Caco-2 (cell line): ENCODE measurements around the gene JADE2. TPM values are rescaled to one million over a fixed set of nuclear protein-coding genes. Genes with fewer than 3 reads are reported as not detected.

Experiments used
- BruUV-seq: library from RNA; stranded (reverse); fragments of 400-500 nt; replicated peaks from 2 replicates; lab custom pipeline; 2021; lab: Mats Ljungman, UMichigan
- CTCF ChIA-PET: fragments of 300-600 bp; sonication (Branson Sonifier 250); formaldehyde crosslinking; loops from one replicate; lab custom pipeline; 2022; ENCODE audit warnings: antibody characterized with exemption; lab: Charles Lee
- POLR2A ChIA-PET: fragments of 300-600 bp; sonication (Branson Sonifier 250); formaldehyde crosslinking; loops from one replicate; lab custom pipeline; 2022; ENCODE audit warnings: antibody characterized with exemption; lab: Charles Lee
- DNase-seq, 2 experiments: peaks; one replicate each; pipeline versions ENCODE4 v3.0.0 to v3.0.0-alpha.2; 2020 to 2022
- H3K27me3 ChIP-seq: replicated peaks from 2 replicates; pipeline ENCODE4 v1.6.0; 2011; ENCODE audit warnings: low read length; ENCODE audit not compliant: control insufficient read depth, insufficient read depth
- H3K36me3 ChIP-seq: 2 replicates; pipeline ENCODE4 v1.5.1; 2011; ENCODE audit warnings: low read length; ENCODE audit not compliant: control insufficient read depth, insufficient read depth
- H3K4me1 ChIP-seq: fragments of 250-450 bp; sonication (Bioruptor Pico); 2 replicates; pipeline ENCODE4 v1.5.1; 2020; ENCODE audit warnings: mild to moderate bottlenecking
- H3K4me3 ChIP-seq: 2 replicates; pipeline ENCODE4 v1.5.1; 2011; ENCODE audit warnings: low read depth, mild to moderate bottlenecking, control low read depth, low read length
- H3K9me3 ChIP-seq: fragments of 250-450 bp; sonication (Bioruptor Pico); 2 replicates; pipeline ENCODE4 v1.5.1; 2020; ENCODE audit warnings: mild to moderate bottlenecking, moderate library complexity
- H3K27ac Mint-ChIP-seq: one replicate; pipeline ENCODE4 v1.8.0; 2022; ENCODE audit warnings: mixed read lengths; ENCODE audit not compliant: unreplicated experiment
- H3K27me3 Mint-ChIP-seq: one replicate; pipeline ENCODE4 v1.8.0; 2022; ENCODE audit warnings: mixed read lengths; ENCODE audit not compliant: insufficient read depth, unreplicated experiment
- H3K36me3 Mint-ChIP-seq: one replicate; pipeline ENCODE4 v1.8.0; 2022; ENCODE audit warnings: mild to moderate bottlenecking, mixed read lengths; ENCODE audit not compliant: insufficient read depth, unreplicated experiment
- H3K4me1 Mint-ChIP-seq: one replicate; pipeline ENCODE4 v1.8.0; 2022; ENCODE audit warnings: low read depth, mixed read lengths; ENCODE audit not compliant: unreplicated experiment
- H3K4me3 Mint-ChIP-seq: one replicate; pipeline ENCODE4 v1.8.0; 2022; ENCODE audit warnings: mild to moderate bottlenecking, moderate library complexity, mixed read lengths; ENCODE audit not compliant: unreplicated experiment
- H3K9me3 Mint-ChIP-seq: one replicate; pipeline ENCODE4 v1.8.0; 2022; ENCODE audit warnings: mixed read lengths; ENCODE audit not compliant: unreplicated experiment
- intact Hi-C: fragments of 100-400 bp; cut with micrococcal nuclease; formaldehyde crosslinking; loops from one replicate; pipeline ENCODE4 v1.10.0; 2022; ENCODE audit not compliant: unreplicated experiment
- total RNA-seq: library from RNA; stranded (reverse); gene quantifications from 2 replicates; pipeline ENCODE4 v1.2.3, GENCODE V29; 2022
- TF ChIP-seq, protein P1 (sequence below), 2 experiments: fragments of 200-600 bp in 1 of 2; IDR thresholded peaks; 1 replicate in 1 of 2; 2 replicates in 1 of 2; pipeline versions ENCODE4 v1.5.1 to v1.8.0; 2011 to 2022; ENCODE audit warnings: antibody characterized with exemption in 1 of 2, control low read depth in 1 of 2, inconsistent platforms in 1 of 2, low read depth in 1 of 2, low read length in 1 of 2, mild to moderate bottlenecking in 1 of 2, moderate library complexity in 1 of 2; ENCODE audit not compliant: insufficient read depth in 1 of 2, severe bottlenecking in 1 of 2, unreplicated experiment in 1 of 2

The JADE2 gene
- total RNA-seq, 1 experiment from 2014 or later = 67.6 TPM

DNA sequence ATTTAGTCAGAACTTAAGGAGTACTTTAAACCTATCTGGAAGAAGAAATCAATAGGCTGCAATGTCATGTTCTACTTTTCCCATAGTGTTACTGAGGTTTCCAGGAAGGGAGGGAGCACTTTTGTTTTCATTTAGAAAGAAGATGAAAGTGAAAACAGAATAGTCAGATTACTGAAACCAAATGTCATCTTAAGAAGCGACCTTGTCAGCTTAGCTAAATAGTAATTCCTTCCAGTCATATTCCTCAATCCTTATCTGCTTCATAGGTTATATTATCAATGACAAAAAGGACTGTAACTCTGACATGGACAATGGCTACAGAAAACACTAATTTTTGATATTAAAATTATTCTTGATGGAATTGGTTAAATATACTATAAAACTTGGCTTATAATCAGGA lies 79.4 kb downstream of the JADE2 start:
- no peak for DNase-seq
- no TSS peak for BruUV-seq
- H3K4me1 ChIP-seq = peaks cover 10% of the 10 kb centered on the region
- H3K27ac Mint-ChIP-seq = no peak overlapping the region
- no peaks in the 10 kb centered on the region for H3K9me3 Mint-ChIP-seq
- no peak overlapping the region for H3K4me3 Mint-ChIP-seq
- intact Hi-C loops = no loop called here
- peaks cover 16% of the 10 kb centered on the region for H3K4me1 Mint-ChIP-seq
- ChIA-PET POLR2A (no interaction called here), CTCF (interaction anchor here (0.7 to 1.0 kb wide), 2 partner anchors 18 to 146 kb away, joined by 3 to 4 read pairs; no protein-coding TSS in a partner anchor)
- H3K36me3 Mint-ChIP-seq = peaks cover 64% of the 10 kb centered on the region
- H3K4me3 ChIP-seq = no peak overlapping the region
- TF ChIP-seq, protein P1, sequence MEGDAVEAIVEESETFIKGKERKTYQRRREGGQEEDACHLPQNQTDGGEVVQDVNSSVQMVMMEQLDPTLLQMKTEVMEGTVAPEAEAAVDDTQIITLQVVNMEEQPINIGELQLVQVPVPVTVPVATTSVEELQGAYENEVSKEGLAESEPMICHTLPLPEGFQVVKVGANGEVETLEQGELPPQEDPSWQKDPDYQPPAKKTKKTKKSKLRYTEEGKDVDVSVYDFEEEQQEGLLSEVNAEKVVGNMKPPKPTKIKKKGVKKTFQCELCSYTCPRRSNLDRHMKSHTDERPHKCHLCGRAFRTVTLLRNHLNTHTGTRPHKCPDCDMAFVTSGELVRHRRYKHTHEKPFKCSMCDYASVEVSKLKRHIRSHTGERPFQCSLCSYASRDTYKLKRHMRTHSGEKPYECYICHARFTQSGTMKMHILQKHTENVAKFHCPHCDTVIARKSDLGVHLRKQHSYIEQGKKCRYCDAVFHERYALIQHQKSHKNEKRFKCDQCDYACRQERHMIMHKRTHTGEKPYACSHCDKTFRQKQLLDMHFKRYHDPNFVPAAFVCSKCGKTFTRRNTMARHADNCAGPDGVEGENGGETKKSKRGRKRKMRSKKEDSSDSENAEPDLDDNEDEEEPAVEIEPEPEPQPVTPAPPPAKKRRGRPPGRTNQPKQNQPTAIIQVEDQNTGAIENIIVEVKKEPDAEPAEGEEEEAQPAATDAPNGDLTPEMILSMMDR (IDR thresholded peaks at IDR 0.05; ENCODE audit: insufficient read depth in 1 of 2, low read depth in 1 of 2, low read length in 1 of 2, severe bottlenecking in 1 of 2, unreplicated experiment in 1 of 2) = no peak
- no peaks in the 10 kb centered on the region for H3K27me3 ChIP-seq
- H3K27me3 Mint-ChIP-seq = no peaks in the 10 kb centered on the region
- peaks cover 2% of the 10 kb centered on the region for H3K36me3 ChIP-seq
- H3K9me3 ChIP-seq = no peaks in the 10 kb centered on the region

DNA sequence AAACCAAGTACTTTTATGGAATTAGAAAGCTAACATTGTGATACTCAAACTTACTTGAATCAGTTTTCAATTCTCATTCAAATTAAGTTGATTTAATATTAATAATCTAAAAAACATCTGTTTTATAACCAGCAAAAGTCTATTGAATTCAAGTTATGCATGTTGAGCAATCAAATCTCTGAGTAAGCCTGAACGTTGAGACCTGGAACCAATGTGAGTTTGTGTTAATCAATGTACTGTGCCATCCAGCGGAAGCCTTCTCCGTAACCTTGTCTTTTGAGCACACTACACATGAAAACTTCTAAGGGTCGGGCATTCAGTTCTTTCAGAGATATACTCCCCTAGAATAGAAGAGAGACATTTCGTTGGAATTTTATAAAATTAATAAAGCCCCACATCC lies 81.3 kb downstream of the JADE2 start:
- Histone ChIP-seq H3K9me3 (no peaks in the 10 kb centered on the region), H3K36me3 (peaks cover 2% of the 10 kb centered on the region), H3K27me3 (no peaks in the 10 kb centered on the region), H3K4me3 (no peak overlapping the region), H3K4me1 (peaks cover 13% of the 10 kb centered on the region)
- no peaks in the 10 kb centered on the region for H3K9me3 Mint-ChIP-seq
- no TSS peak for BruUV-seq
- H3K4me1 Mint-ChIP-seq = peaks cover 16% of the 10 kb centered on the region
- POLR2A ChIA-PET = no interaction called here
- TF ChIP-seq, protein P1 (IDR thresholded peaks at IDR 0.05; ENCODE audit: insufficient read depth in 1 of 2, low read depth in 1 of 2, low read length in 1 of 2, severe bottlenecking in 1 of 2, unreplicated experiment in 1 of 2) = no peak
- H3K4me3 Mint-ChIP-seq = no peak overlapping the region
- CTCF ChIA-PET = no interaction called here
- DNase-seq = no peak
- no peaks in the 10 kb centered on the region for H3K27me3 Mint-ChIP-seq
- H3K27ac Mint-ChIP-seq = no peak overlapping the region
- intact Hi-C loops = no loop called here
- peaks cover 65% of the 10 kb centered on the region for H3K36me3 Mint-ChIP-seq

DNA sequence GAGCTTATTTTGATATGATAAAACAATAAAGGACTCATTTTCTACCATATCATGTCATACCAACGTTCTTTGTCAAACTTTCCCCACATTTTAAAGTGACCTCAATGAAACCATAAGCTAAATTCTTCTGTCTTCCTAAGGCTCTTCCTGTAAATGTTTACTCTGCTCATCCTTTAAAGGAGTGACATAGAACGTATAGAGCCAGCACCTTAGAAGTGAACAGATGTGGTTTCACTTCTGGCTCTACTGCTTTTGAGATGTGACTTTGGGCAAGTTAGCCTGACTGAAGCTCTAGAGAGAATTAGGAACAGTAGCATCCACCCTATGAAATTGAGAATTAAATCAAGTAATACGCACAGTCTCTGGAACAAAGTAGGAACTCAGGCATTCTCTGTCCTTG lies 83.1 kb downstream of the JADE2 start:
- Histone ChIP-seq H3K36me3 (peaks cover 2% of the 10 kb centered on the region), H3K4me3 (no peak overlapping the region), H3K4me1 (peaks cover 13% of the 10 kb centered on the region), H3K27me3 (no peaks in the 10 kb centered on the region), H3K9me3 (no peaks in the 10 kb centered on the region)
- H3K4me1 Mint-ChIP-seq = peaks cover 16% of the 10 kb centered on the region
- H3K27me3 Mint-ChIP-seq = no peaks in the 10 kb centered on the region
- H3K36me3 Mint-ChIP-seq = peaks cover 72% of the 10 kb centered on the region
- CTCF ChIA-PET = interaction anchor here (1.2 to 2.4 kb wide), 3 partner anchors 21 to 296 kb away, joined by 3 to 13 read pairs (median 5); partner anchors contain the start of genes CAMLG and PCBD2
- H3K27ac Mint-ChIP-seq = peak overlapping the region; percentile 78
- BruUV-seq = no TSS peak
- H3K9me3 Mint-ChIP-seq = no peaks in the 10 kb centered on the region
- TF ChIP-seq, protein P1 (IDR thresholded peaks at IDR 0.05; ENCODE audit: insufficient read depth in 1 of 2, low read depth in 1 of 2, low read length in 1 of 2, severe bottlenecking in 1 of 2, unreplicated experiment in 1 of 2) = no peak
- H3K4me3 Mint-ChIP-seq = no peak overlapping the region
- POLR2A ChIA-PET = interaction anchor here (0.6 to 1.1 kb wide), 2 partner anchors 21 to 182 kb away, joined by 3 read pairs; no protein-coding TSS in a partner anchor
- DNase-seq = no peak
- intact Hi-C loops = no loop called here
